ENCODE results near the gene MASTL. TPM values are rescaled to one million over a fixed set of nuclear protein-coding genes. Genes with fewer than 3 reads are reported as not detected.

The MASTL gene
- 1 to 10 TPM; 4.9 to 9.4 TPM for total RNA-seq
- 1 to 10 TPM; 1.4 to 1.5 TPM for polyA plus RNA-seq

DNA sequence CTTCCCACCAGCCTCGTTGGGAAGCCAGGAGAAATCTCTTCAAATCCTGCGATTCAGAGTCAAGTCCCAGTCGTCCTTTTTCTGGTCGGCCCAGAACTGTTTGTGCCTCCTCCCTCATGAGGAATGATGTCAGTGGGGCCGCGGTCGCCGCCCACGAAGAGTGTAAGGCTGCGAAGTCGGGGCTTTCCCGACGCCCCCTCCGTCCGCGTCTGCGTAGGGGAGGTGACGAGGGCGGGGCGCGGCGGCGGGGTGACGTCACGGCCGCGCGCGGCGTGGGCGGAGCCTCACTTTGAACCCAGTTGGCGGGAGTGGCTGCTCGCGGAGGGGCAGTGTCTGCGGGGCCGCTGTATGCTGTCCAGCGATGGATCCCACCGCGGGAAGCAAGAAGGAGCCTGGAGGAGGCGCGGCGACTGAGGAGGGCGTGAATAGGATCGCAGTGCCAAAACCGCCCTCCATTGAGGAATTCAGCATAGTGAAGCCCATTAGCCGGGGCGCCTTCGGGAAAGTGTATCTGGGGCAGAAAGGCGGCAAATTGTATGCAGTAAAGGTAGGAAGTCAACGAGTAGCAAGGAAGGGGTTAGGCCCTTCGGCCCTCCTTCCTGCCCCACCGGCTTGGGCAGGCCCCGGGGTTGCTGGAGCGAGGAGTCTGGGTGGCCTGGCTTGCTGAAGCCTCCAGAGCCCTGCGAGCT is at the start of gene MASTL:
Gene MASTL (plus strand): TSS at position 287 of the 689 bp plus-strand sequence. CDS start 75 bp downstream, at position 362.
- peak; percentile 93 for DNase-seq (ENCODE audit: low spot score)
- Histone ChIP-seq H3K36me3 (ENCODE audit: control insufficient read depth in 4 of 4, insufficient read depth in 3 of 4, low read depth in 1 of 4, low read length in 3 of 4) (peaks cover 0 to 5% (median 2%) of the 10 kb centered on the region in 4 donors), H3K27ac (ENCODE audit: low read depth in 1 of 2, low read length in 2 of 2) (peak within 1 kb of the TSS; percentile 97 to 100), H3K9me3 (ENCODE audit: control insufficient read depth in 4 of 4, low read length in 3 of 4) (no peaks in the 10 kb centered on the region), H3K4me3 (ENCODE audit: low read depth in 1 of 3, low read length in 3 of 3) (peak within 1 kb of the TSS; percentile 53 to 98 (median 77)), H3K9ac (ENCODE audit: low read depth in 1 of 2, low read length in 2 of 2) (peak within 1 kb of the TSS; percentile 98), H3K4me1 (ENCODE audit: control insufficient read depth in 4 of 4, insufficient read depth in 4 of 4, low read length in 3 of 4) (peaks cover 0 to 20% (median 13%) of the 10 kb centered on the region in 4 donors), H3K27me3 (ENCODE audit: control insufficient read depth in 4 of 4, insufficient read depth in 4 of 4, low read length in 3 of 4) (no peaks in the 10 kb centered on the region)
- under 1% methylated on average over 55 of the region's 55 CpGs for WGBS
- TF ChIP-seq EGR1 (IDR thresholded peaks at IDR 0.05; ENCODE audit: low read depth in 2 of 2) = peak; percentile 90 to 91
- TF ChIP-seq JUND (IDR thresholded peaks at IDR 0.05) = peak in 1 of 2 donors; percentile 25
- peak; percentile 91 for TF ChIP-seq REST (IDR thresholded peaks at IDR 0.05)
- peak; percentile 49 for TF ChIP-seq SP1 (IDR thresholded peaks at IDR 0.05)
- no peak for TF ChIP-seq HNF4G (IDR thresholded peaks at IDR 0.05)
- peak; percentile 92 for TF ChIP-seq TAF1 (conservative IDR thresholded peaks at IDR 0.05)
- TF ChIP-seq GABPA (IDR thresholded peaks at IDR 0.05 in 1 of 2, conservative IDR thresholded peaks at IDR 0.05 in 1 of 2) = no peak
- TF ChIP-seq FOXA1 (IDR thresholded peaks at IDR 0.05) = peak; percentile 33

DNA sequence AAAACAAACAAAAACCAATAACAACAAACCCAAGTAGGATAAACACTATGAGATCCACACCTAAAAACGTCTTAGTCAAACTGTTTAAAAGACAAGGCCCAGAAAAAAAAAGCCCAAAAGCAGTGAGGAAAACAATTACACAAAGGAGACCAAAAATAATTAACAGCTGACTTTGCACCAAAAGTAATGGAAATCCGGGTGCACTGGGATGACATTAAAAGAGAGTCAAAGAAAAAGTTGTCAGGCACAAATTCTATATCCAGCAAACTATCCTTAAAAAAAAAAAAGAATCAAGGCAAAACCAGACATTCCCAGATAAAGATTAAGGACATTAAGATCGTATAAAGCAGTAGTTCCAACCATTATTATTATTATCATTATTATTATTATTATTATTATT is 47.0 kb upstream of the MASTL start:
- H3K9me3 ChIP-seq (ENCODE audit: control insufficient read depth in 4 of 4, low read length in 3 of 4) = no peaks in the 10 kb centered on the region
- TF ChIP-seq GABPA (IDR thresholded peaks at IDR 0.05 in 1 of 2, conservative IDR thresholded peaks at IDR 0.05 in 1 of 2) = no peak
- no peak for TF ChIP-seq YY1 (IDR thresholded peaks at IDR 0.05)
- TF ChIP-seq FOXA2 (IDR thresholded peaks at IDR 0.05) = no peak
- no peak for TF ChIP-seq REST (IDR thresholded peaks at IDR 0.05)
- TF ChIP-seq NR2F2 (IDR thresholded peaks at IDR 0.05) = no peak
- no peak for TF ChIP-seq RXRA (IDR thresholded peaks at IDR 0.05)
- no peak for TF ChIP-seq HNF4A (conservative IDR thresholded peaks at IDR 0.05)
- no peak for TF ChIP-seq TAF1 (conservative IDR thresholded peaks at IDR 0.05)
- TF ChIP-seq ATF3 (IDR thresholded peaks at IDR 0.05) = no peak
- TF ChIP-seq SP1 (IDR thresholded peaks at IDR 0.05) = no peak
- no peak for TF ChIP-seq CTCF (IDR thresholded peaks at IDR 0.05; ENCODE audit: low read depth, low read length, missing input control)
- no peak for TF ChIP-seq ZBTB33 (IDR thresholded peaks at IDR 0.05)
- no peak for TF ChIP-seq RAD21 (IDR thresholded peaks at IDR 0.05)
- TF ChIP-seq FOXA1 (IDR thresholded peaks at IDR 0.05) = no peak
- no peak overlapping the region for H3K27ac ChIP-seq (ENCODE audit: low read depth in 1 of 2, low read length in 2 of 2)
- 99% methylated on average over 3 of the region's 3 CpGs for WGBS
- peaks cover 10 to 32% (median 29%) of the 10 kb centered on the region in 4 donors for H3K36me3 ChIP-seq (ENCODE audit: control insufficient read depth in 4 of 4, insufficient read depth in 3 of 4, low read depth in 1 of 4, low read length in 3 of 4)
- H3K27me3 ChIP-seq (ENCODE audit: control insufficient read depth in 4 of 4, insufficient read depth in 4 of 4, low read length in 3 of 4) = no peaks in the 10 kb centered on the region
- peaks cover 0 to 3% (median under 1%) of the 10 kb centered on the region in 4 donors for H3K4me1 ChIP-seq (ENCODE audit: control insufficient read depth in 4 of 4, insufficient read depth in 4 of 4, low read length in 3 of 4)
- DNase-seq (ENCODE audit: low spot score) = no peak
- no peak overlapping the region for H3K9ac ChIP-seq (ENCODE audit: low read depth in 1 of 2, low read length in 2 of 2)
- no peak overlapping the region for H3K4me3 ChIP-seq (ENCODE audit: low read depth in 1 of 3, low read length in 3 of 3)
